ENCODE results near the gene GLIPR2. TPM values are rescaled to one million over a fixed set of nuclear protein-coding genes. Genes with fewer than 3 reads are reported as not detected.
"Not testable (repeated sequence)": the region's sequence is repeated elsewhere in the genome, so short reads cannot be mapped to it uniquely, and the experiment has no call there.

GLIPR2 gene
- total RNA-seq, 2 experiments from 2014 or later, result 67.8 to 73.0 TPM

DNA sequence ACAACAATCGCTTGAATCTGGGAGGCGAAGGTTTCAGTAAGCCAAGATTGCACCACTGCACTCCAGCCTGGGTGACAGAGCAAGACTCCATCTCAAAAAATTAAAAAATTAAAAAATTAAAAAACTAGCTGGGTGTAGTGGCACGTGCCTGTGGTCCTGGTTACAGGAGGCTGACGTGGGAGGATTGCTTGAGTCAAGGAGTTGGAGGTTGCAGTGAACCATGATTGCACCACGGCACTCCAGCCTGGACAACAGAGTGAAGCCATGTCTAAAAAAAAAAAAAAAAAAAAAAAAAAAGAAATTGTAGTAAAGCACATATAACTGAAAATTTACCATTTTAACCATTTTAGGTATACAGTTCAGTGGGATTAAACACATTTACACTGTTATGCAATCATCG, 19.6 kb downstream of the GLIPR2 start:
- Mint-ChIP-seq H3K9me3 (ENCODE audit: insufficient read depth) (no peaks in the 10 kb centered on the region), H3K27me3 (ENCODE audit: low read depth) (no peaks in the 10 kb centered on the region), H3K4me3 (no peak overlapping the region), H3K4me1 (ENCODE audit: low read depth) (peaks cover 39% of the 10 kb centered on the region), H3K36me3 (ENCODE audit: low read depth) (peaks cover 74% of the 10 kb centered on the region), H3K27ac (no peak overlapping the region)
- ATAC-seq, result no peak
- ChIA-PET POLR2A (no interaction called here), CTCF (interaction anchor here (1.9 kb wide), 1 partner anchor 53 kb away, joined by 6 read pairs; no protein-coding TSS in a partner anchor)
- no peak for DNase-seq

GRCh38 chr9:36158122-36158521, 21.6 kb downstream of the GLIPR2 start:
- no peak for ATAC-seq
- peaks cover 73% of the 10 kb centered on the region for H3K36me3 Mint-ChIP-seq (ENCODE audit: low read depth)
- CTCF ChIA-PET, result interaction anchor here (2.2 kb wide), 1 partner anchor 9 kb away, joined by 6 read pairs; no protein-coding TSS in a partner anchor
- POLR2A ChIA-PET, result no interaction called here
- H3K4me3 Mint-ChIP-seq, result no peak overlapping the region
- H3K27me3 Mint-ChIP-seq (ENCODE audit: low read depth), result no peaks in the 10 kb centered on the region
- H3K9me3 Mint-ChIP-seq (ENCODE audit: insufficient read depth), result no peaks in the 10 kb centered on the region
- DNase-seq, result no peak
- H3K4me1 Mint-ChIP-seq (ENCODE audit: low read depth), result peaks cover 24% of the 10 kb centered on the region
- no peak overlapping the region for H3K27ac Mint-ChIP-seq

DNA sequence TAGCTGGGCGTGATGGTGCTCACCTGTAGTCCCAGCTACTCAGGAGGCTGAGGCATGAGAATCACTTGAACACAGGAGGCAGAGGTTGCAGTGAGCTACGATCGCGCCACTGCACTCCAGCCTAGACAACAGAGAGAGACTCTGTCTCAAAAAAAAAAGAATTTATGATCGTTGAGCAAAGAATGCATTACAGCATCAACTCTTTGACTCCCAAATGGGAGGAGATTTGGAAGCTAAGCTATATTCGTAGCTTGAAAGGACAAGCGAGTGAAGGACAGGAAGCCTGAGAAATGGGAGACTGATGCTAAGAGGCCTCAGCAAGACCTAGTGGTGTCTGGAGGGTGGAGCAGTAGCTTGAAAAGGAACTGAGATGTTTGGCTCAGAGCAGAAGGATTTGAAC, 22.4 kb downstream of the GLIPR2 start:
- Mint-ChIP-seq H3K27ac (peak overlapping the region; percentile 14), H3K4me3 (no peak overlapping the region), H3K4me1 (ENCODE audit: low read depth) (peaks cover 20% of the 10 kb centered on the region), H3K27me3 (ENCODE audit: low read depth) (no peaks in the 10 kb centered on the region), H3K36me3 (ENCODE audit: low read depth) (peaks cover 67% of the 10 kb centered on the region), H3K9me3 (ENCODE audit: insufficient read depth) (no peaks in the 10 kb centered on the region)
- CTCF ChIA-PET, result interaction anchor here (0.6 to 2.2 kb wide), 4 partner anchors 8 to 151 kb away, joined by 3 to 11 read pairs (median 5); no protein-coding TSS in a partner anchor
- POLR2A ChIA-PET, result interaction anchor here (0.9 to 1.1 kb wide), 2 partner anchors 19 to 23 kb away, joined by 3 read pairs; partner anchors contain the start of gene GLIPR2
- no peak for DNase-seq
- ATAC-seq, result no peak

DNA sequence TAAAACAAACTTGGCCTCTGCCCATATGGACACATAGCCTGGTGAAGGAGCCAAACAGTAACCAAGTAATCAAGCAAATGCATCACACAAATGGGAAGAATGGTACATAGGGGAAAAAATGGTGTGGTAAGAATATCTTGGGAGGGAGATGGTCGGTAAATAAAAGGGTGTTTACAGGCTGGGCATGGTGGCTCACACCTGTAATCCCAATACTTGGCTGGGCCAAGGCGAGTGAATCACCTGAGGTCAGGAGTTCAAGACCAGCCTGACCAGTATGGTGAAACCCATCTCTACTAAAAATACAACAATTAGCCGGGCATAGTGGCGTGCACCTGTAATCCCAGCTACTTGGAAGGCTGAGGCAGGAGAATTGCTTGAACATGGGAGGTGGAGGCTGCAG, 23.0 kb downstream of the GLIPR2 start:
- H3K27ac Mint-ChIP-seq; H3K27me3 Mint-ChIP-seq (ENCODE audit: low read depth); DNase-seq; H3K4me3 Mint-ChIP-seq; ATAC-seq; H3K9me3 Mint-ChIP-seq (ENCODE audit: insufficient read depth): not testable (repeated sequence)
- peaks cover 61% of the 10 kb centered on the region for H3K36me3 Mint-ChIP-seq (ENCODE audit: low read depth)
- peaks cover 14% of the 10 kb centered on the region for H3K4me1 Mint-ChIP-seq (ENCODE audit: low read depth)
- POLR2A ChIA-PET, result interaction anchor here (0.9 to 1.1 kb wide), 2 partner anchors 20 to 23 kb away, joined by 3 read pairs; partner anchors contain the start of gene GLIPR2
- CTCF ChIA-PET, result interaction anchor here (0.8 to 2.2 kb wide), 3 partner anchors 8 to 57 kb away, joined by 4 to 11 read pairs (median 6); no protein-coding TSS in a partner anchor

- H3K4me3 Mint-ChIP-seq; H3K9me3 Mint-ChIP-seq (ENCODE audit: insufficient read depth); POLR2A ChIA-PET; DNase-seq; H3K27ac Mint-ChIP-seq; ATAC-seq; H3K27me3 Mint-ChIP-seq (ENCODE audit: low read depth): not testable (repeated sequence)
- Mint-ChIP-seq H3K4me1 (ENCODE audit: low read depth) (peaks cover 16% of the 10 kb centered on the region), H3K36me3 (ENCODE audit: low read depth) (peaks cover 56% of the 10 kb centered on the region)
- CTCF ChIA-PET, result interaction anchor here (1.4 to 2.2 kb wide), 2 partner anchors 7 to 57 kb away, joined by 3 to 6 read pairs; no protein-coding TSS in a partner anchor
Measured at GRCh38 chr9:36160126-36160525, 23.6 kb downstream of the GLIPR2 start.

DNA sequence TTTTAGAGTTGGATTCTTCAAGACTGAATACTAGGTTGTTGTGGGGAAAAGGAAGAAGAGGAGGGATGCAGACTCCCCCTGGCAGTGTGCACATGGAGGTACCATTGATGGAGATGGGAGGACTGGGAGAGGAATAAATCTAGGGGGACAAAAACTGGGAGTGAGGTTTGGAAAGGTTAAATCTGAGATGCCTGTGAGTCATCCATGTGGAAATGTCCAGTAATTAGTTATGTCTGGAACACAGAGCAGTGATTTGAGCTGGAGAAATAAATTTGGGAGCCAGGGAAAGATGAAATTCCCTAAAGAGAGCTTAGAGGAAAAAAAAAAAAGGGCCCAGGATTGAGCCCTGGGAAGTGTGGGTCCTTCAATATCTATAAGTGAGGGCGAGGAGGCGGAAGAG, 24.7 kb downstream of the GLIPR2 start:
- Mint-ChIP-seq H3K4me1 (ENCODE audit: low read depth) (peaks cover 20% of the 10 kb centered on the region), H3K27me3 (ENCODE audit: low read depth) (no peaks in the 10 kb centered on the region), H3K36me3 (ENCODE audit: low read depth) (peaks cover 49% of the 10 kb centered on the region), H3K4me3 (no peak overlapping the region), H3K27ac (peak overlapping the region; percentile 18), H3K9me3 (ENCODE audit: insufficient read depth) (no peaks in the 10 kb centered on the region)
- DNase-seq (no peak), ATAC-seq (no peak)
- CTCF ChIA-PET, result interaction anchor here (1.4 to 9.5 kb wide), 2 partner anchors 58 to 59 kb away, joined by 3 to 304 read pairs; no protein-coding TSS in a partner anchor
- POLR2A ChIA-PET, result no interaction called here

GRCh38 chr9:36162211-36162738, 25.7 kb downstream of the GLIPR2 start:
- POLR2A ChIA-PET, result no interaction called here
- Mint-ChIP-seq H3K4me3 (no peak overlapping the region), H3K4me1 (ENCODE audit: low read depth) (peaks cover 27% of the 10 kb centered on the region), H3K36me3 (ENCODE audit: low read depth) (peaks cover 43% of the 10 kb centered on the region), H3K27me3 (ENCODE audit: low read depth) (peaks cover 2% of the 10 kb centered on the region), H3K9me3 (ENCODE audit: insufficient read depth) (no peaks in the 10 kb centered on the region), H3K27ac (no peak overlapping the region)
- ATAC-seq (no peak), DNase-seq (no peak)
- CTCF ChIA-PET, result interaction anchor here (9.5 kb wide), 1 partner anchor 60 kb away, joined by 304 read pairs; no protein-coding TSS in a partner anchor

- no peak overlapping the region for H3K27ac Mint-ChIP-seq
- ChIA-PET CTCF (interaction anchor here (0.7 to 9.5 kb wide), 7 partner anchors 11 to 108 kb away, joined by 3 to 304 read pairs (median 4); no protein-coding TSS in a partner anchor), POLR2A (interaction anchor here (0.9 to 2.0 kb wide), 3 partner anchors 11 to 95 kb away, joined by 4 to 7 read pairs (median 4); partner anchors contain the start of gene GNE)
- no peak overlapping the region for H3K4me3 Mint-ChIP-seq
- H3K27me3 Mint-ChIP-seq (ENCODE audit: low read depth), result peaks cover 6% of the 10 kb centered on the region
- peaks cover 27% of the 10 kb centered on the region for H3K4me1 Mint-ChIP-seq (ENCODE audit: low read depth)
- peaks cover 35% of the 10 kb centered on the region for H3K36me3 Mint-ChIP-seq (ENCODE audit: low read depth)
- H3K9me3 Mint-ChIP-seq (ENCODE audit: insufficient read depth), result no peaks in the 10 kb centered on the region
- DNase-seq (no peak), ATAC-seq (no peak)
Measured at GRCh38 chr9:36163049-36163785, 26.7 kb downstream of the GLIPR2 start.

DNA sequence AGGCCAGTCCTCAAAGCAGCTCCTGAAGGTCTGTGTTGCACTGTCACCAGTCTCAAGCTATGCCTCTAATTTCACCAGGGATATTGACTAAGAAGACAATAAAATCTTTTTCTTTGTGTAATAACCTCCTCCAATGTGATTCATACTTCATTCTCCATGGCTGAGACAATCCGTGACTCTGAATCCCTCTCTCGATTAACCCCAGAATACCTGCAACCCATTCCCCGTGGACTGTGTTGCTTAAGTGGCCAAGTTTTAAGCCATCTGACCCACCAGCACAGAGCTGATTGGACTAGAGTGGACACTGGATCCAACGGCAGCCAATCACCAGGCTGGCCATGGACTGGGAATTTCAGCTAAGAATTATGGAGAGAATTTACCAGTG, 27.2 kb downstream of the GLIPR2 start:
- H3K27me3 Mint-ChIP-seq (ENCODE audit: low read depth), result peaks cover 9% of the 10 kb centered on the region
- DNase-seq, result no peak
- CTCF ChIA-PET, result interaction anchor here (0.7 to 9.5 kb wide), 12 partner anchors 11 to 140 kb away, joined by 3 to 304 read pairs (median 5); partner anchors contain the start of gene GLIPR2
- H3K27ac Mint-ChIP-seq, result no peak overlapping the region
- no peak overlapping the region for H3K4me3 Mint-ChIP-seq
- no peak for ATAC-seq
- POLR2A ChIA-PET, result interaction anchor here (0.9 to 2.0 kb wide), 3 partner anchors 12 to 95 kb away, joined by 4 to 7 read pairs (median 4); partner anchors contain the start of gene GNE
- H3K9me3 Mint-ChIP-seq (ENCODE audit: insufficient read depth), result no peaks in the 10 kb centered on the region
- H3K36me3 Mint-ChIP-seq (ENCODE audit: low read depth), result peaks cover 29% of the 10 kb centered on the region
- peaks cover 24% of the 10 kb centered on the region for H3K4me1 Mint-ChIP-seq (ENCODE audit: low read depth)

DNA sequence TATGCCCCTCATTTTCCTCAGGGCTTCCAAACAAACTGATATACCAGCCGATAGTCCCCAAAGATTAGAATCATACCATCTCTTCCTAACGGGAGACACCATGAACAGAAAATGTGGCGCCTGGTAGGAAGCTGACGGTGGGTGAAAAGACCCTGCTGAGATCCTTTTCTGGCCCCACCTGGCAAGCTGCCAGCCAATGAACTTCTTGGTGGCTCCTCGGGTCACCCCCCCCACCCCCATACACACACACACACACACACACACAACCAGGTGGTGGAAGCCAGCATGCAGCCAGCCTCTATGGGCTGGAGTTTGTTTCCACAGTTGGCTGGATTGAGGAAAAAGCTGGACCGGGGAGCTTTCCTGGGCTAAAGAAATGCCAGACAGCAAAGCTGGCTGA, 27.8 kb downstream of the GLIPR2 start:
- no peaks in the 10 kb centered on the region for H3K9me3 Mint-ChIP-seq (ENCODE audit: insufficient read depth)
- no peak overlapping the region for H3K4me3 Mint-ChIP-seq
- ATAC-seq (no peak), DNase-seq (no peak)
- ChIA-PET CTCF (interaction anchor here (0.8 to 9.5 kb wide), 14 partner anchors 12 to 156 kb away, joined by 3 to 304 read pairs (median 6); partner anchors contain the start of genes CLTA and GLIPR2), POLR2A (interaction anchor here (1.0 to 2.0 kb wide), 4 partner anchors 12 to 62 kb away, joined by 3 to 7 read pairs (median 4); partner anchors contain the start of gene CLTA)
- no peak overlapping the region for H3K27ac Mint-ChIP-seq
- H3K4me1 Mint-ChIP-seq (ENCODE audit: low read depth), result peaks cover 23% of the 10 kb centered on the region
- H3K36me3 Mint-ChIP-seq (ENCODE audit: low read depth), result peaks cover 23% of the 10 kb centered on the region
- H3K27me3 Mint-ChIP-seq (ENCODE audit: low read depth), result peaks cover 14% of the 10 kb centered on the region

DNA sequence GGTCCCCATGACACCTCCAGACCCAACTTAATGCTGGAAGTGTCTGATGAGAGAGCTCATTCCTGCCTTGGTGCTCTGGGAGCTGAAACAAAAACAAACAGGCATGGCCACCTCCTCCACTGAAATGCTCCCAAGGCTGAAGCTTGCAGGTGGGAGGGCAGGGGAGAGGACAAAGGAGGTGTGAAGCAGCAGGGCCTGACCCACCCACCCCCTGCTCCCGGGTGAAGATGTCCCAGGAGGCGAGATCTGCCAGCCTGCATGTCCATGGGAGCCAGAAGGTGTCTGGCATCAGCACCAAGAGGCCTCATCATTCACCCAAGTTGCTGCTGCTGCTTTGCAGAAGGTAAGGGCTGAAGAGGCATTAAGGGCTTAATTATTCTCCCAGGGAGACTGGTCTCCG, 28.5 kb downstream of the GLIPR2 start:
- H3K4me3 Mint-ChIP-seq, result no peak overlapping the region
- H3K9me3 Mint-ChIP-seq (ENCODE audit: insufficient read depth), result no peaks in the 10 kb centered on the region
- ATAC-seq (no peak), DNase-seq (no peak)
- H3K36me3 Mint-ChIP-seq (ENCODE audit: low read depth), result peaks cover 20% of the 10 kb centered on the region
- CTCF ChIA-PET, result interaction anchor here (0.9 to 9.5 kb wide), 11 partner anchors 15 to 157 kb away, joined by 3 to 304 read pairs (median 8); partner anchors contain the start of genes CLTA and GLIPR2
- H3K27me3 Mint-ChIP-seq (ENCODE audit: low read depth), result peaks cover 14% of the 10 kb centered on the region
- POLR2A ChIA-PET, result interaction anchor here (1.0 to 2.0 kb wide), 4 partner anchors 13 to 62 kb away, joined by 3 to 7 read pairs (median 4); partner anchors contain the start of gene CLTA
- H3K4me1 Mint-ChIP-seq (ENCODE audit: low read depth), result peaks cover 22% of the 10 kb centered on the region
- H3K27ac Mint-ChIP-seq, result no peak overlapping the region

Data from activated CD8-positive, alpha-beta T cell treated with anti-CD3 and anti-CD28 coated beads, Interleukin-2, amount 10 ng/mL, durations not matched to agents 7 days and 5 days (primary cell).